GM12891 (cell line): ENCODE results near the gene ZNF20.
"Not testable (repeated sequence)": the region's sequence is repeated elsewhere in the genome, so short reads cannot be mapped to it uniquely, and the experiment has no call there.

Experiments used
- DNase-seq: peaks from one replicate; pipeline ENCODE4 v3.0.0; 2011; ENCODE audit warnings: low spot score; ENCODE audit not compliant: insufficient read length
- FAIRE-seq: peaks from 2 replicates; lab custom pipeline; 2011; peaks lifted over from hg19 to GRCh38; lab: Jason Lieb, UNC
- PAX5 ChIP-seq: IDR thresholded peaks from 2 replicates; pipeline ENCODE4 v1.6.1; 2011; ENCODE audit warnings: low read length, moderate library complexity, mild to moderate bottlenecking; ENCODE audit not compliant: insufficient read depth, severe bottlenecking
- POU2F2 ChIP-seq: IDR thresholded peaks from 2 replicates; pipeline ENCODE4 v1.6.1; 2011; ENCODE audit warnings: low read depth, mild to moderate bottlenecking, control low read depth, low read length, moderate library complexity
- TAF1 ChIP-seq: IDR thresholded peaks from 2 replicates; pipeline ENCODE4 v1.6.1; 2011; ENCODE audit warnings: low read depth, low read length, control low read depth

Gene ZNF20

DNA sequence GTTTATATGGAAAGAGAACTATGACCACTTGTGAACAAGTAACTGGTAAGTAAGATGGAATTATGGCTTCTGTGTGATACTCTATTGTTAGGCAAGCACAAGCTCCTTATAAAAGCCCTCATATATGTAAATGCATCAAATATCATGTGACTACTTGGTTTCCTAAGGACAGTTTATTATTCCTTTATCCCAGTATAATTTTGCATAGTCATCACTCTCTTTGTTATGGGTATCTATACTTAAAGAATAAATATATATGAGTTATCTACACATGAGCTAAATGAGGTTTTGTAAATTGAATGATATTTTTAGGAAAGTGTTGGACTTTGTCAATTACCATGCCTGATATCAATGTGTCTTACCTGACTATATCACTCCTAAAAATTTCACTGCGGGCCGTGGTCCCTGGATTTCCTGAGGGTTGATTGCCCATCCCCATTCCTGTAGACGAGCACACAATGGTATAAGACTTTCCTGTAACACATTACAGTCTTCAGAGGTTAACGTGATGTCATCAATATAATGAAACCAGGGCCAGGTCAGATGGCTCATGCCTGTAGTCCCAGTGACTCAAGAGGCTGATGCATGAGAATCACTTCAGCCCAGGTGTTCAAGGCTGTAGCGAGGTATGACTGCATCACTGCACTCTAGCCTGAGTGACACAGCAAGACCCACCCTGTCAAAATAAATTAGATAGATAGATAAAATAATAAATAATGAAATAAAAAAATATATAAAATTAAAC lies 54.9 kb downstream of the ZNF20 start:
- TF ChIP-seq TAF1 = no peak
- TF ChIP-seq POU2F2 = no peak
- TF ChIP-seq PAX5 = no peak
- DNase-seq = no peak
- no peak for FAIRE-seq

DNA sequence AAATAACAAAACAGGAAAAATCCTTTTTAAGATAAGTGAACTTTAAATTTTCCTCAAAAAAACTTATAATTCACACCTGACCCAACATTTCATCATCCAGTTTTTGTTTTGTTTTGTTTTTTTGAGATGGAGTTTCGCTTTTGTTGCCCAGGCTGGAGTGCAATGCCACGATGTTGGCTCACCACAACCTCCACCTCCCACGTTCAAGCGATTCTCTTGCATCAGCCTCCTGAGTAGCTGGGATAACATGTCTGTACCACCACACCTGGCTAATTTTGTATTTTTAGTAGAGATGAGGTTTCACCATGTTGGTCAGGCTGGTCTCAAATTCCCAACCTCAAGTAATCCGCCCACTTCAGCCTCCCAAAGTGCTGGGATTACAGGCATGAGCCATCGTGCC lies 56.8 kb downstream of the ZNF20 start:
- not testable (repeated sequence) for DNase-seq, FAIRE-seq
